HG03097 (cell line): ENCODE measurements around the gene MESP2.

Experiments used
- ATAC-seq: cut with Tn5 transposase; IDR thresholded peaks from one replicate; pipeline ENCODE4 v1.9.1; 2021; ENCODE audit not compliant: unreplicated experiment, low FRiP score

The MESP2 gene, protein sequence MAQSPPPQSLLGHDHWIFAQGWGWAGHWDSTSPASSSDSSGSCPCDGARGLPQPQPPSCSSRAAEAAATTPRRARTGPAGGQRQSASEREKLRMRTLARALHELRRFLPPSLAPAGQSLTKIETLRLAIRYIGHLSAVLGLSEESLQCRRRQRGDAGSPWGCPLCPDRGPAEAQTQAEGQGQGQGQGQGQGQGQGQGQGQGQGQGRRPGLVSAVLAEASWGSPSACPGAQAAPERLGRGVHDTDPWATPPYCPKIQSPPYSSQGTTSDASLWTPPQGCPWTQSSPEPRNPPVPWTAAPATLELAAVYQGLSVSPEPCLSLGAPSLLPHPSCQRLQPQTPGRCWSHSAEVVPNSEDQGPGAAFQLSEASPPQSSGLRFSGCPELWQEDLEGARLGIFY

DNA sequence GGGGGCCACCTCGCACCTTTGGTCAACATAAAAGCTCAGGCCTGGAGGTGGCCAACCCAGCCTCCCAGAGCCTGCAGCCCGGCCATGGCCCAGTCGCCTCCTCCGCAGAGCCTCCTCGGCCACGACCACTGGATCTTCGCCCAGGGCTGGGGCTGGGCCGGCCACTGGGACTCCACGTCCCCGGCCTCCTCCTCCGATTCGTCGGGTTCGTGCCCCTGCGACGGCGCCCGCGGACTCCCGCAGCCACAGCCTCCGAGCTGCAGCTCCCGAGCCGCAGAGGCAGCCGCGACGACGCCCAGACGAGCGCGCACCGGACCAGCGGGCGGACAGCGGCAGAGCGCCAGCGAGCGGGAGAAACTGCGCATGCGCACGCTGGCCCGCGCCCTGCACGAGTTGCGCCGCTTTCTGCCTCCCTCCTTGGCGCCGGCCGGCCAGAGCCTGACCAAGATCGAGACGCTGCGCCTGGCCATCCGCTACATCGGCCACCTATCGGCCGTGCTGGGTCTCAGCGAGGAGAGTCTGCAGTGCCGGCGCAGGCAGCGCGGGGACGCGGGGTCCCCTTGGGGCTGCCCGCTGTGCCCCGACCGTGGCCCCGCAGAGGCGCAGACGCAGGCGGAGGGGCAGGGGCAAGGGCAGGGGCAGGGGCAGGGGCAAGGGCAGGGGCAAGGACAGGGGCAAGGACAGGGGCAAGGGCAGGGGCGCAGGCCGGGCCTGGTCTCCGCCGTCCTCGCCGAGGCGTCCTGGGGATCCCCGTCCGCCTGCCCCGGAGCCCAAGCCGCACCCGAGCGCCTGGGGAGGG, at the start of gene MESP2:
Gene MESP2, plus strand, starts transcription at position 59 of the 799 bp plus-strand sequence. Its CDS starts 26 bp downstream, at position 85.
- ATAC-seq: no peak

DNA sequence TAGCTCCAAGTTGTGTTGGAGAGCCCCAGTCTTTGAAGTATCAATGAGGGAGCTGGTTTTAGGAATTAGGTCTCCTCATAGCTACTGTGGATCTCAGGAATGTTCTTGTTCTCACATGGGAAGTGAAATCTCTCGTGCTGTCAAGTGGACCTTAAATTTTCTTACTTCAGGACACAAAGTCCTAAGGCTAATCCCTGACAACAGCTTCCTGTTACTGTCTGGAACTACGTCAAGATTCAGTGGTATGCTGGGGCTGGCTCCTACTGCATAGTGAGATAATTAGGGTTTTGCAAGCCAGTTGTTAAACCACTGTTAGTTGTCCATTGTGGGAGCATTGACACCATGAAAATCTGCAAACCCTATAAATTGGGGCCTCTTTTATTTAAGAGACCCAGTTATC, 47.9 kb upstream of the MESP2 start:
- no peak for ATAC-seq

DNA sequence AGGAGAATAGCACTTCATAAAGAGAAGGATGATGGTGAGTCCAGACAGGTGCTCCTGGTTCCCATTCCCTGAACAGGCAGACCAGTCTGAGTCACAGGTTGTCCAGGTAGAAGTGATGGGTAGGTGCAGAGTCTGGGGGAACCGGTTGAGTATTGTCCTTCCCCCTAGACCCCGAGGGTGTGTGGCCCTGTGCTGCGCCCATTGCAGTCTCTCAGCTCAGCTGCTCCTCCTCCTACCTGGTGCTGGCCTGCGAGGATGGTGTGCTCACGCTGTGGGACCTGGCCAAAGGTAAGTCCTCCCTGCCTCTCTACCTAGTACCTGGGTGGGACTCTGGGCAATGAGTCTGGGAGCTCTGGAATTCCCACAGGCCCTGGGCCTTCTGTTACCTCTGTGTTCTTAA, 44.9 kb upstream of the MESP2 start:
- ATAC-seq: no peak

DNA sequence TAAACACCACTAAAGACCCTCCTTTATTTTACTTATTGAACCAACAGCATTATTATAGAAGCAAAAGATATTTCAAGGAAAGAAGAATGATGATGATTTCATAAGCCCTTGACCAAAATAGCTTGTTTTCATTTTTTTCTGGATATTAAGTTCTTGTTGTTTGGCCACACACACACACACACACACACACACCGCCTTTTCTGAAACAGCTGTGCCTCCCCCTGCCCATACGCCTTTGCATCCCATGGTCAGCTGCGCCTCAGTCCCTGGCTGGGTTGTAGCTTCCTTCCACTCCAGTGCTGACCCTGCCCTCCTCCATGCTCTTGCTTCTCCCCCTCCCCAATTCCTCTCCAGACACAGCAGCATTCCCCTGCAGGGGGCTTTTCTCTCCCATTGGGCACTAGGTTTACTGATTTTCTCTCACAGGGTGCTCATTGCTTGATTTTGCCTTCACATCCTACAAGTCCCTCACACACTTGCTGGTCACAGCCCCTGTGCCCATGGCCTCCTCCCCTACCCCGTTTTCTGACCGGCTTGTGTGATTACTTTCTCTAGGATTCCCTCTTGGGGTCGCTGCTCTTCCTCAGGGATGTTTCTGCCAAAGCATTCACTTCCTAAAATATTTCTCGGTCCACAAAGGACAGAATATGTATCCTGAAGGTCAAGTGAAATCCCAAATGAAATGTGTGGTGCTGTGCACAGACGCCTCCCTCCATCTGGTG, 43.5 kb upstream of the MESP2 start:
- ATAC-seq: no peak

DNA sequence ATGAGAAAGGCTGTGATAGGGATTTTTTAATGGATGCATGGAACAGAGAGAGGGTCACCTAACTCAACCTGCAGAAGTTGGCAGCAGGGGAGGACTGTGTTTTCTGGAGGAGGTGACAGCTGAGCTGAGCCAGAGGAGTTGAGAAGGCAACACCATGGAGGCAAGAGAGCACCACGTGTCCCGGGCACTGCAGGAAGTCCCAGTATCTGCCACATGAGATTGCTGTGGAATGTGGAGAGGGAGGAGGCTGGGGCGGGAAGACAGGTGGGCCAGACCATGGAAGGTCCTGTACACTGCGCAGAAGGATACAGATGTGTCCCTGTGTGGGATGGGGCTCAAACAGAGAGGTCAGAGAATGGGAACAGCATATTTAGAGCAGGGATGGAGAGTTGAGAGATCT, 40.4 kb upstream of the MESP2 start:
- no peak for ATAC-seq

DNA sequence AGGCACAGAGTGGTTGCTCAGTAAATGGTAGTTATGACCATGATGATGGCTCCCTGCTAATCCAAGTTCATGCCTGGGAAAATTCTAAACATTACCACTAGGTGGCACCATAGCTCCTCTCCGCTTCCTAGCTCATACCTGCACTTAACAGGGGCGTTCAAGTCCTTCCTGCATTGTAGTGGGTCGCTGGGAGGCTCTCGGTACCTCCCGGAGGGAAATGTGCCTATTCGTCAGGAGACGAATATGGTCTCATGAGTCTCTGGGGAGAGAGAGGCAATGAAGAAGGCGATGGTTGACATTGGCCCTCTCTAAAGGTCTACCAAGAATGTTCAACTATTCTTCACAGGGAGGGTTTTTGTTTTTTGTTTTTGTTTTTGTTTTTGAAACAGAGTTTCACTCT, 36.0 kb upstream of the MESP2 start:
- ATAC-seq: peak; percentile 76

DNA sequence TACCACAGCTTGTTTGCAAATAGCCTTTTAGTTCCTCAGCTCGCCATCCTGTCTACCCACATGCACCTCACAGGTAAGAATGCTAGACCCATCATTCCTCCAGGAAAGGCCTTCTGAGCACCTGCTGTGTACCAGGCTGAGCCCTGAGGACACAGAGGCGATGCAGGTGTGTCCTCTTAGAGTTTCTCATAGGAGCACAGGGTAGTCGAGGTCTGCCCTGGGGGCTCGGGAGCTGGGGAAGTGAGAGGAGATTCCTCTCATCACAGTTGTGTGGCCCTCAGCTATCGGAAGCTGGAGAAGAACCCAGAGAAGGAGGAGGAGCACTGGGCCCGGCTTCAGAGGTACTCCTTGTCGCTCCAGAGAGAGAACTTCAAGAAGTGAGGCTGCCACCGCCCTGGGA, 33.1 kb upstream of the MESP2 start:
- no peak for ATAC-seq

DNA sequence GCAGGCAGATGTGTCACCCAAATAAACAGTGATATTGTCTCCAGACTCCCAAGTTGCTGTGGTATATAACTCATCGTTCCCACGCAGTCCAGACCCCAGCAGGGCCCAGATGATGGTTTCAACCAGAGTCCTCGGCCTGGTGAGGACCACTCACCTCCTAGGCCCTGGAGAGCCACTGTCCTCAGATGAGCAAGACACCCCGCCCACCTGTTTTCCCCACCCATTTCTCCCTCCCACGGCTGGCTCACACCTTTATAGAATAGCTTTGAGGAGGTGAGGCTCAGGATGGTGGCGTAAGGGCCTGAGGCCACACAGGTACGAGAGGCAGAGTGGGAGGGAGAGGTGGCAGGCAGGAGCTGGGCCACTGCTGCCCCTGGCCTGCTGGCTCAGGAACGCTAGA, 32.5 kb upstream of the MESP2 start:
- no peak for ATAC-seq

DNA sequence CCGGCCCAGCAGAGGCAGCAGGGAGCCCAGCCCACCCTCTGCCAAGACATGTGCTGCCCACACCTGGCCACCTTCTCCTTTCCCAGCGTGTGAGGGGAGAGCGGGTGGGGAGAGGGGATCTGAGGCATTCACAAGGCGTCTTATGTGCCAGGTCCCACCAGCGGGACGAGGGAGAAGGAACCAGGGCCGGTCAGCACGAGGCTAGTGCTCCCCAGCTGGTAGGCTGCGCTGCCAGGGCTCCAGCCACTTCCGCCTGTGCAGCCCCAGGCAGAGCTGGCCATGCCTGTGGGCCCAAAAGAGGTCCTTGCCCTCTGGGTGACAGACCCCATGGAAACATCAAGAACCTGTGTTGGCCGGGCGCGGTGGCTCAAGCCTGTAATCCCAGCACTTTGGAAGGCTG, 31.0 kb upstream of the MESP2 start:
- no peak for ATAC-seq

DNA sequence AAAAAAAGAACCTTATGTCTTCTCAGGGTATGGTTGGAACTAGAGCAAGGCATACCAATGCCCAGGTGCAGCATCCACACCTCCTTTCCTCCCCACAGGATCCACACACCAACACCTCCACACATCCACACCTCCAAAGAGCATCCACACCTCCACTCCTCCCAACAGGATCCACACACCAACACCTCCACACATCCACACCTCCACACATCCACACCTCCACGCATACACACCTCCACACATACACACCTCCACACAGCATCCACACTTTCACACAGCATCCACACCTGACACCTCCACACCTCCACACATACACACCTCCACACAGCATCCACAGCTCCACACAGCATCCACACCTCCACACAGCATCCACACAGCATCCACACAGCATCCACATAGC, 30.4 kb upstream of the MESP2 start:
- ATAC-seq: no peak

DNA sequence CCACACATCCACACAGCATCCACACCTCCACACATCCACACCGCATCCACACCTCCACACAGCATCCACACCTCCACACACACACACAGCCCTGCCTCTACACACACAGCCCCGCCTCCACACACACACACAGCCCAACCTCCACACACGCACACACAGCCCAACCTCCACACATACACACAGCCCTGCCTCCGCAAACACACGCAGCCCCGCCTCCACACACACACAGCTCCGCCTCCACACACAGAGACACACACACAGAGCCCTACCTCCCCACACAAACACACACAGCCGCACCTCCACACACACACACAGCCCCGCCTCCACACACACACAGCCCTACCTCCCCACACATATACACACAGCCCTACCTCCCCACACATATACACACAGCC, 29.7 kb upstream of the MESP2 start:
- ATAC-seq: no peak

DNA sequence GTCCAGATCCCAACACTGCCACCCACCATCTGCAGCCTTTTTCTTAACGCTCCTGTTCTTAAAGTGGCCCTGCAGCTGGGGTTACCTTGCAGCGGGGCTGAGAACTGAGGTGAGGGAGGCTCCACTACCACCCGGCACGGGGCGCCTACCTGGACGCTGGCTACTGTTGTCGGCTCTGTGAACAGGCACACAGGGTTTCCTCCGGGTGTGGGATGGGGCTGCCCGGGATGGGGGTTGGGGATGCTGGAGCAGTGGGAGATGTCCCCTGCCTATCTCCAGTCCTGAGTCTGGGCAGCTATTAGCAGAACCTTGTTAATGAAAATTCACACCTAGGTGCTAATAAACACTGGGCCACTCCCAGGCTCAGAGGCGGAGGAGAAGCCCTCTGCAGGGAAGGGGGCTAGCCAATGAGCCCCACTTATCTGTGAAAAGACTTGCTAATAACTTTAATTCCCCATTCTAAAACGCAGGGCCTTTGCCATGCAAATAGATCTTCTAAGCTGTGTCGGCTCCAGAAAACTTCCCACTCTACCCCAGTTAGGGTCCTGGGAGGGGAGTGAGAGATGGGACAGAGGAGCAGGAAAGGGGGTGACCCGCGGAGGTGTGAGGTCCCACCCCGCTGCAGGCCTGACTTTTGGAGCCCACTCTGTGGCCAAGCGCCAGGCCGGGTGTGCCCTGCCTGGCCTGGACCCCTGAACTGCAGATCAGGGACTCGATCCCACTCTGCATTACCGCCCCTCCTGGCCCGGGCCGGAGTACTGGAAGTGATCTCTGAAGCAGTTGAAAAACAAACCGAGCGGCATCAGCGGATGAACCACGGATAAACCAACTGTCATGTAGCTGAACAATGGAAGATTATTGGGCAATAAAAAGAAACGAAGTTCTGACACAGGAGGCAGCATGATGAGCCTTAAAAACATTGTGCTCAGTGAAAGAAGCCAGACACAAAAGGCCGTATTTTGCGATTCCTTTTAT, 28.1 kb upstream of the MESP2 start:
- ATAC-seq: no peak

DNA sequence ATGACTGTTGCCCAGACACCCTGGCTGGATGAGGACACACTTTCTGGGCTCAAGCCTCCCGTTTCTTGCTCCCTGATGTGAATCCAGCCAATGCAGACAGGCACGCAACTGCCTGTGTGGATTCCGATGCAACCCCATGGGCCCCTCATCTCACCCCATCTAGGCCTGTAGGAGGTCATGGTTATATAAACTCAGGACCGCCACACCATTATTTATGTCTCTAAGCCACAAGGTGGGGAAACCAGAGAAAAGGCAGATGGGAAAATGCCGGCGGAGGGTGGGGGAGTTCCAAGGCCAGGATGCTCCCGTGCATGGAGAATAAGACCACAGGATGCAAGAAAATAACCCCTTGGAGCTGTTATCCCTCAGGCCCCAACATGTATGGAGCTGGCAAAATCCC, 27.1 kb upstream of the MESP2 start:
- no peak for ATAC-seq

DNA sequence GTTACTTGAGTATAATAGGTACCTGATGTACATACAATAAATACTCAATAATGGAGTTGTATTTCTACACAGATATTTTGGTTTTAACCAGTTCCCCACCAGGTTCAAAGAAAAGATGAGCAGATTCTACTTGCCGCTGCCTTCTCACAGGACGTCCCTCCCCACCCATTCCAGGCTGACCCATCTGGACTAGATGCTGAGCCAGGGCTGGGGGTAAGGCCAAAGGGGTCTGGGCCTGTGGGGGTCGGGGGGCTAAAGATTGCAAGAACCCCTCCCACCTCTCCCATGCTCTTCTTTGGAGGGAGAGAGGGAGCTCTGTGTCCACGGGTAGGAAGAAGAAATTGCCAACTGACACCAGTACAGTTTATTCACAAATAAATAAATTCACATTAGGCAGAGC, 26.6 kb upstream of the MESP2 start:
- no peak for ATAC-seq

DNA sequence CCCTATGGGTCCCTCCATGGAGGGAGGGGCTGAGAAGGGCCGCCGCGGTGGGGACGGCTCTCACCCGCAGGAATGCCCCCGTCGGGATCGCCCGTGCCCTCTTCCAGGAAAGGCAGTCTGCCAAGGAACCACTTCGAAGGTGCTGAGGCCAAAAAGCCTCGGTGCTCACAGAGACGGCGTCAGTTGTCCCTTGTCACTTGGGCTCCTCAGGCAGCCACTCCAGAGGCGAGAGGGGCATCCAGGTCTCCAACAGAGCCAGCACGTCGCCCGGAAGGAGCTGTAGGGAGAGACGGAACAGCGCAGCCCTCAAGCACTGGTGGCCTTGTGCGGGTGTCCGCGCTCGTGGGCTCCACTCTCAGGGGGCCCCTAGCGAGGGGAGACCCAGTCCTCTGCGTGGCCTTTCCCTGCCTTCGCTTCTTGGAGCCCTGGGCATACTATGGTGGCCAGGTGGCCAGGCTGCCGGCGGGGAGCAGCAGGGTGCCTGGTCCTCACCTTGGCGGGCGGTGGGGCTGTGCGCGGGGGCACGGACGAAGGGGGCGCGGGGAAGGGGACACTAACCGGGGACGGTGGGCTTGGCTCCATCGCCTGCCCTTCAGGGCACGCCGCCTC, 26.1 kb upstream of the MESP2 start:
- ATAC-seq: no peak

DNA sequence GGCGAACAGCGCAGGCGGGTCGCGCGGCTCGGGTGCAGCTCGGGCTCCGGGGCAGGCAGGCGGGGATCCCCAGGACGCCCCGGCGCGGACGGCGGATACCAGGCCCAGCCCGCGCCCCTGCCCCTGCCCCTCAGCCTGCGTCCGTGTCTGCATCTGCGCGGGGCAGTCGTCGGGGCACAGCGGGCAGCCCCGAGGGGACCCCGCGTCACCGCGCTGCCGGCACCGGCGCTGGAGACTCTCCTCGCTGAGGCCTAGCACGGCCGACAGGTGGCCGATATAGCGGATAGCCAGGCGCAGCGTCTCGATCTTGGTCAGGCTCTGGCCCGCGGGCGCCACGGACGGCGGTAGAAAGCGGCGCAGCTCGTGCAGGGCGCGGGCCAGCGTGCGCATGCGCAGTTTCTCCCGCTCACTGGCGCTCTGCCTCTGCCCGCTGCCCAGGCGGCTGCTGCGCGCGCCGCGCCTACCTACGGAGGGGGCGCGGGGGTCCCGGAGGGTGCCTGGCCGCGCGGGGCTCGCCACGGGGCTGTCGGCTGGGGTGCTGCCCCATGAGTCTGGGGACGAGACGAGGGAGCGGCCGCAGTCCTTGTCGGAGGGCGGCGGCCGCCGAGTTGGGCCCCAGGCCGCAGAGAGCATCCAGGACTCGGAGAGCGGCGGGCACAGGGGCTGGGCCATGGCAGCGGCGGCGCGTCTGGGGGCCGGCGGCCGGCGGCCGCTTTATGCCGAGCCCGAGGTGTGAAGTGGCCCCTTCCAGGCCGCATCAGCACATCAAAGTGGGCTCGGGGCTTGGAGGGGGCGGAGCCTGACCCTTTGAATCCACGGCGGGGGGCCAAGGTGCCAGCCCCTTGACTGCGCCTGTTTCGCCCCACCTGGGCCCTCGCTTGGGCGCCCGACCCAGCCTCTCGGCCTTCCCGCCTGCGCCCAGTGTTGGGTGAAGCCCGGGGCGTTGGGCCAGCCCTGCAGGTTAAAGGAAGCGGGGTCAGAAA, 25.3 kb upstream of the MESP2 start, which contains the start of gene MESP1:
Gene MESP1, minus strand, starts transcription at position 690 of the 983 bp plus-strand sequence. Its CDS starts 18 bp downstream, at position 672.
- ATAC-seq: peak; percentile 87

DNA sequence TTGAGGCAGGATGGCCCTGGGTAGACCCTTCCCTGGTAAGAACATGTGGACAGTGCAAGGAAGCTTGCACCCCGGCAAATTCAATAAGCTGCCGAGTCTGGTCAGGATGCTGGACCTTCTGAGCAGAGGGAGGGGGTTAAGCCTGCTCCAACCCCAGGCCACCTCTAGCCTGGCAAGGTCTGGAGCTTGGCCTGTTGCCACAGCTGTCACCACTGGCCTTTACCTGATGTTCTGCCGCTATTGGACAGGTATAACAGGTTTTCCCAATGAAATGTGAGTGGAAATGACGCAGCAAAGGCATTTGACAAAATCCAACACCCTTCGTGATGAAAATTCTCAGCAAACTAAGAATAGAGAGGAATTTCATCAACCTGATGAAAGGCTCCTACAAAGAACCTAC, 24.4 kb upstream of the MESP2 start:
- ATAC-seq: no peak

DNA sequence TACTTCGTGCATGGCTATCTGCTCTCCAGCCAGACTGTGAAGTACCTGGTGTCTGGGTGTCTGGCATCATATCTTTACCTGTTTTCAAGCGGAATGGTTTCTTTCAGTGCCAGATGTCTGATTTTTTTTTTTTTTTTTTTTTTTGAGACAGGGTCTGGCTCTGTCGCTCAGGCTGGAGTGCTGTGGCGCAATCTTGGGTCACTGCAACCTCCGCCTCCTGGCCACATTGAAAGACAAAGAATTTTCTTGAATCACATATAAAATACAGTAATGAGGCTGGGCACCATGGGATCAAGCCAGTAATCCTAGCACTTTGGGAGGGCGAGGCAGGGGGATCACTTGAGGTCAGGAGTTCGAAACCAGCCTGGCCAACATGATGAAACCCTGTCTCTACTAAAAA, 22.3 kb upstream of the MESP2 start:
- no peak for ATAC-seq
